CD4-positive, alpha-beta T cell (primary cell): ENCODE data around the gene MADCAM1. TPM values are rescaled to one million over a fixed set of nuclear protein-coding genes. Genes with fewer than 3 reads are reported as not detected.
A peak's percentile ranks its signal among the peaks of the same experiment; 100 is the strongest.

Source experiments
- ATAC-seq: fragments of 200-7000 bp; cut with Tn5 transposase; one replicate; pipeline ENCODE4 v1.10.0; 2022; ENCODE audit warnings: mild to moderate bottlenecking; ENCODE audit not compliant: poor library complexity
- CTCF ChIA-PET: fragments of 350-600 bp; sonication (Branson Sonifier 250); formaldehyde crosslinking; loops from one replicate; lab custom pipeline; 2021; ENCODE audit warnings: antibody characterized with exemption, inconsistent platforms; lab: Charles Lee
- POLR2A ChIA-PET: fragments of 350-600 bp; sonication (Branson Sonifier 250); formaldehyde crosslinking; loops from one replicate; lab custom pipeline; 2021; ENCODE audit warnings: antibody characterized with exemption, inconsistent platforms; lab: Charles Lee
- DNase-seq, 14 experiments: peaks; one replicate each; pipeline ENCODE4 v3.0.0-alpha.2; 2013 to 2020; ENCODE audit warnings: mixed read lengths in 2 of 14
- H3K27ac ChIP-seq, 2 donors: one replicate each; pipeline versions ENCODE4 v1.5.1 to v1.7.0; 2013; ENCODE audit warnings: low read length in 2 of 2, low read depth in 1 of 2, mild to moderate bottlenecking in 1 of 2
- H3K27me3 ChIP-seq, 2 experiments: 1 replicate in 1 of 2; 2 replicates in 1 of 2; pipeline versions ENCODE4 v1.6.1 to v1.7.0; 2013; ENCODE audit warnings: low read length in 2 of 2, control low read depth in 1 of 2, mild to moderate bottlenecking in 1 of 2, moderate library complexity in 1 of 2; ENCODE audit not compliant: insufficient read depth in 2 of 2, control insufficient read depth in 1 of 2
- H3K36me3 ChIP-seq: one replicate; pipeline ENCODE4 v1.6.1; 2013; ENCODE audit warnings: low read length, control low read depth; ENCODE audit not compliant: insufficient read depth
- H3K4me1 ChIP-seq: one replicate; pipeline ENCODE4 v1.6.1; 2013; ENCODE audit warnings: low read length, control low read depth; ENCODE audit not compliant: insufficient read depth
- H3K4me3 ChIP-seq: one replicate; pipeline ENCODE4 v1.5.1; 2013; ENCODE audit warnings: mild to moderate bottlenecking, low read length, moderate library complexity
- H3K9me3 ChIP-seq, 2 experiments: 1 replicate in 1 of 2; 2 replicates in 1 of 2; pipeline versions ENCODE4 v1.6.1 to v1.7.0; 2013; ENCODE audit warnings: low read length in 2 of 2, mild to moderate bottlenecking in 2 of 2, control low read depth in 1 of 2, moderate library complexity in 1 of 2; ENCODE audit not compliant: control insufficient read depth in 1 of 2, insufficient read depth in 1 of 2
- H3K27ac Mint-ChIP-seq: one replicate; pipeline ENCODE4 v1.8.0; 2020; ENCODE audit warnings: mixed read lengths
- H3K27me3 Mint-ChIP-seq: one replicate; pipeline ENCODE4 v1.8.0; 2021; ENCODE audit warnings: mixed read lengths
- H3K36me3 Mint-ChIP-seq: one replicate; pipeline ENCODE4 v1.8.0; 2021; ENCODE audit warnings: low read depth, mixed read lengths
- H3K4me1 Mint-ChIP-seq: one replicate; pipeline ENCODE4 v1.8.0; 2021; ENCODE audit warnings: low read depth, mixed read lengths
- H3K4me3 Mint-ChIP-seq: one replicate; pipeline ENCODE4 v1.8.0; 2020; ENCODE audit warnings: mild to moderate bottlenecking, mixed read lengths
- H3K9me3 Mint-ChIP-seq: one replicate; pipeline ENCODE4 v1.8.0; 2020; ENCODE audit warnings: mixed read lengths
- intact Hi-C, 2 experiments: fragments of 100-400 bp; cut with DNase I in 1 of 2; cut with micrococcal nuclease in 1 of 2; formaldehyde crosslinking; loops; one replicate each; pipeline versions ENCODE4 v1.15.1 to v1.9.0; 2023 to 2025; cut with DNase I, micrococcal nuclease
- total RNA-seq, 174 experiments: library from RNA in 2 of 174; stranded (reverse) in 2 of 174; gene quantifications; one replicate each; pipeline ENCODE4 v1.2.3 and lab custom pipeline; 2021 to 2026
- TF ChIP-seq, protein P1 (sequence below): fragments of 200-600 bp; IDR thresholded peaks from one replicate; pipeline ENCODE4 v1.8.0; 2022; ENCODE audit warnings: antibody characterized with exemption, mild to moderate bottlenecking

Gene MADCAM1
- total RNA-seq, 2 experiments from 2014 or later: 0.20 to 0.91 TPM

DNA sequence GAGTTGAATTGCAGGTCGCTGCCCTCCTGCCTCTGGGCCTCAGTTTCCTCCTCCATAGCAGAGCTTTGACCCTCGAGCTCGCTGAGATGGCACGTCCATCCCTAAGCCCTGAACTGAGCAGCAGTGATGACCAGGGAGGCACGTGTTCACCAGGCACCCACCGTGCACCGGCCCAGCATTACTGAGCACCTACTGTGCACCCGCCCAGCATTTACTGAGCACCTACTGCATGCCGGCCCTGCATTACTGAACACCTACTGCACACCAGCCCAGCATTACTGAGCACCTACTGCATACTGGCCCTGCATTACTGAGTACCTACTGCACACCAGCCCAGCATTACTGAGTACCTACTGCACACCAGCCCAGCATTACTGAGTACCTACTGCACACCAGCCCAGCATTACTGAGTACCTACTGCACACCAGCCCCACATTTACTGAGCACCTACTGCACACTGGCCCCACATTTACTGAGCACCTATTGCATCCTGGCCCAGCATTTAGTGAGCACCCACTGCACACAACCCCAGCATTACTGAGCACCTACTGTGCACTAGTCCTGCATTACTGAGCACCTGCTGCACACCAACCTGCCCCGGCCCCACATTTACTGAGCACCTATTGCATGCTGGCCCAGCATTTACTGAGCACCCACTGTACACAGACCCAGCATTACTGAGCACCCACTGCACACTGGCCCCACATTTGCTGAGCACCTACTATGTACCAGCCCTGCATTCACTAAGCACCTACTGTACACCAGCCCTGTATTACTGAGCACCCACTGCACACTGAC, 17.3 kb downstream of the MADCAM1 start:
- Histone ChIP-seq H3K27me3 (no peaks in the 10 kb centered on the region), H3K9me3 (peaks cover 0 to 6% of the 10 kb centered on the region in 2 experiments), H3K27ac (peak overlapping the region in 1 of 2 donors; percentile 97), H3K4me1 (peaks cover 69% of the 10 kb centered on the region), H3K36me3 (peaks cover 12% of the 10 kb centered on the region), H3K4me3 (no peak overlapping the region)
- Mint-ChIP-seq H3K4me3 (no peak overlapping the region), H3K36me3 (peaks cover 7% of the 10 kb centered on the region), H3K27ac (peak overlapping the region; percentile 82), H3K4me1 (peaks cover 33% of the 10 kb centered on the region), H3K9me3 (no peaks in the 10 kb centered on the region), H3K27me3 (no peaks in the 10 kb centered on the region)
- DNase-seq (peak in 1 of 14 experiments; percentile 37), ATAC-seq (no peak)
- intact Hi-C loops: no loop called here
- POLR2A ChIA-PET: no interaction called here
- CTCF ChIA-PET: no interaction called here
- TF ChIP-seq, protein P1, sequence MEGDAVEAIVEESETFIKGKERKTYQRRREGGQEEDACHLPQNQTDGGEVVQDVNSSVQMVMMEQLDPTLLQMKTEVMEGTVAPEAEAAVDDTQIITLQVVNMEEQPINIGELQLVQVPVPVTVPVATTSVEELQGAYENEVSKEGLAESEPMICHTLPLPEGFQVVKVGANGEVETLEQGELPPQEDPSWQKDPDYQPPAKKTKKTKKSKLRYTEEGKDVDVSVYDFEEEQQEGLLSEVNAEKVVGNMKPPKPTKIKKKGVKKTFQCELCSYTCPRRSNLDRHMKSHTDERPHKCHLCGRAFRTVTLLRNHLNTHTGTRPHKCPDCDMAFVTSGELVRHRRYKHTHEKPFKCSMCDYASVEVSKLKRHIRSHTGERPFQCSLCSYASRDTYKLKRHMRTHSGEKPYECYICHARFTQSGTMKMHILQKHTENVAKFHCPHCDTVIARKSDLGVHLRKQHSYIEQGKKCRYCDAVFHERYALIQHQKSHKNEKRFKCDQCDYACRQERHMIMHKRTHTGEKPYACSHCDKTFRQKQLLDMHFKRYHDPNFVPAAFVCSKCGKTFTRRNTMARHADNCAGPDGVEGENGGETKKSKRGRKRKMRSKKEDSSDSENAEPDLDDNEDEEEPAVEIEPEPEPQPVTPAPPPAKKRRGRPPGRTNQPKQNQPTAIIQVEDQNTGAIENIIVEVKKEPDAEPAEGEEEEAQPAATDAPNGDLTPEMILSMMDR: no peak

DNA sequence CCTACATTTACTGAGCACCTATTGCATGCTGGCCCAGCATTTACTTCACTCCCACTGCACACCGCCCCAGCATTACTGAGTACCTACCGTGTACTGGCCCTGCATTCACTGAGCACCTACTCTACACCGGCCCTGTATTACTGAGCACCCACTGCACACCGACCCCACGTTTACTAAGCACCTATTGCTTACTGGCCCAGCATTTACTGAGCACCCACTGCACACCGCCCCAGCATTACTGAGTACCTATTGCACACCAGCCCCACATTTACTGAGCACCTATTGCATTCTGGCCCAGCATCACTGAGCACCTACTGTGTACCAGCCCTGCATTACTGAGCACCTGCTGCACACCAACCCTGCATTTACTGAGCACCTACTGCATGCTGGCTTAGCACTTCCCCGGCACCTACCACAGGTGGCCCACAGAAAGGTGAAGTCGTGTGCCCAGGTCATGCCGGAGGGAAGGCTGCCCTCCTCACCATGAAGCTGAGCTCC, 17.9 kb downstream of the MADCAM1 start:
- peak in 1 of 14 experiments; percentile 14 for DNase-seq
- ATAC-seq: no peak
- CTCF ChIA-PET: no interaction called here
- H3K9me3 Mint-ChIP-seq: no peaks in the 10 kb centered on the region
- peaks cover 7% of the 10 kb centered on the region for H3K36me3 Mint-ChIP-seq
- Histone ChIP-seq H3K9me3 (peaks cover 0 to 6% of the 10 kb centered on the region in 2 experiments), H3K4me3 (no peak overlapping the region), H3K36me3 (peaks cover 10% of the 10 kb centered on the region), H3K27ac (peak overlapping the region in 1 of 2 donors; percentile 41), H3K27me3 (no peaks in the 10 kb centered on the region), H3K4me1 (peaks cover 66% of the 10 kb centered on the region)
- H3K4me3 Mint-ChIP-seq: no peak overlapping the region
- H3K27me3 Mint-ChIP-seq: no peaks in the 10 kb centered on the region
- H3K4me1 Mint-ChIP-seq: peaks cover 33% of the 10 kb centered on the region
- intact Hi-C loops: no loop called here
- TF ChIP-seq, protein P1: no peak
- POLR2A ChIA-PET: no interaction called here
- peak overlapping the region; percentile 82 for H3K27ac Mint-ChIP-seq

DNA sequence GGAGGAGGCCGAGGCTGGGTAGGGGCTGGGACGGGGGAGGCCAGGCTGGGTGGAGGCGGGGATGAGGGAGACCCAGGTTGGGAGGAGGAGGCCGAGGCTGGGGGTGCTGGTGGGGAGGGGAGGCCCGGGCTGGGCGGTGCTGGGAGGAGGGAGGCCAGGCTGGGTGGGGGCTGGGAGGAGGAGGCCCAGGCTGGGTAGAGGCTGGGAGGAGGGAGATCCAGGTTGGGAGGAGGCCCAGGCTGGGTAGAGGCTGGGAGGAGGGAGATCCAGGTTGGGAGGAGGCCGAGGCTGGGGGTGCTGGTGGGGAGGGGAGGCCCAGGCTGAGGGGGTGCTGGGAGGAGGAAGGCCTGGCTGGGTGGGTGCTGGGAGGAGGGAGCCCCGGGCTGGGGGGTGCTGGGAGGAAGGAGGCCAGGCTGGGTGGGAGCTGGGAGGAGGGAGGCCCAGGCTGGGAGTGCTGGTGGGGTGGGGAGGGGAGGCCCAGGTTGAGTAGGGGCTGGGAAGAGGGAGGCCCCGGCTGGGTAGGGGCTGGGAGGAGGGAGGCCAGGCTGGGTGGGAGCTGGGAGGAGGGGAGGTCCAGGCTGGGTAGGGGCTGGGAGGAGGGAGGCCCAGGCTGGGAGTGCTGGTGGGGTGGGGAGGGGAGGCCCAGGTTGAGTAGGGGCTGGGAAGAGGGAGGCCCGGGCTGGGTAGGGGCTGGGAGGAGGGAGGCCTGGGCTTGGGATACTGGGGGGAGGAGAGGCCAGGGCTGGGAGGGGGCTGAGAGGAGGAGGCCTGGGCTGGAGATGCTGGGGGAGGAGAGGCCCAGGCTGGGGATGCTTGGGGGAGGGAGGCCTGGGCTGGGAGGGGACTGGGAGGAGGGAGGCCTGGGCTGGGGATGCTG, 21.7 kb downstream of the MADCAM1 start:
- ATAC-seq (peak; percentile 33), DNase-seq (no peak)
- Mint-ChIP-seq H3K27ac (no peak overlapping the region), H3K4me3 (no peak overlapping the region), H3K4me1 (peaks cover 13% of the 10 kb centered on the region), H3K27me3 (no peaks in the 10 kb centered on the region), H3K36me3 (no peaks in the 10 kb centered on the region), H3K9me3 (no peaks in the 10 kb centered on the region)
- H3K4me1 ChIP-seq: peaks cover 39% of the 10 kb centered on the region
- H3K4me3 ChIP-seq: no peak overlapping the region
- CTCF ChIA-PET: interaction anchor here (1.2 to 1.4 kb wide), 3 partner anchors 7 to 14 kb away, joined by 4 to 13 read pairs (median 5); no protein-coding TSS in a partner anchor
- peak overlapping the region in 1 of 2 donors; percentile 29 for H3K27ac ChIP-seq
- intact Hi-C loops: no loop called here
- POLR2A ChIA-PET: interaction anchor here (1.0 to 4.3 kb wide), 2 partner anchors 7 to 14 kb away, joined by 5 to 35 read pairs; partner anchors contain the start of gene CDC34
- H3K36me3 ChIP-seq: peaks cover 3% of the 10 kb centered on the region
- TF ChIP-seq, protein P1: no peak
- H3K27me3 ChIP-seq: no peaks in the 10 kb centered on the region
- H3K9me3 ChIP-seq: peaks cover 0 to 4% of the 10 kb centered on the region in 2 experiments
